ENCODE data around the gene APMAP.
A peak's percentile ranks its signal among the peaks of the same experiment; 100 is the strongest.
"Not testable (repeated sequence)": the region's sequence is repeated elsewhere in the genome, so short reads cannot be mapped to it uniquely, and the experiment has no call there.

APMAP gene

DNA sequence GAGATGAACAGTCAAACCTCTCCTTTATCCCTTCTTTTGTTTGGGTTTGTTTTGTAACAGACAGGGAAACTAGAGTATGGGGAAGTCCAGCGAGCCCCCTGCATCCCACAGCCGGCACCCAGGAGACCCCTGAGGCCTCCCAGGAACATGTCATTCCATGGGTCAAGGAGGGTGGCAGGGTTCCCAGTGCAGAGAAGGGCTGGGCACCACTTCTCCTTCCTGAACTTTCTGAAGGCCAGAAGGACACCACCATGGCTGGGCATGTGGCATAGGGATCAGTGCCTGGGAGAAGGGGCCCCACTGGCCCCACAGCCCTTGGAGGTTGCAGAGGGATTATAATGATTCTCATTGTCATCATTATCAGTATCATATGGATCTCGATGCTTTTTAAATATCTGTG, 57.4 kb downstream of the APMAP start:
- no peak for DNase-seq (ENCODE audit: low read depth in 2 of 2, low spot score in 1 of 2)

DNA sequence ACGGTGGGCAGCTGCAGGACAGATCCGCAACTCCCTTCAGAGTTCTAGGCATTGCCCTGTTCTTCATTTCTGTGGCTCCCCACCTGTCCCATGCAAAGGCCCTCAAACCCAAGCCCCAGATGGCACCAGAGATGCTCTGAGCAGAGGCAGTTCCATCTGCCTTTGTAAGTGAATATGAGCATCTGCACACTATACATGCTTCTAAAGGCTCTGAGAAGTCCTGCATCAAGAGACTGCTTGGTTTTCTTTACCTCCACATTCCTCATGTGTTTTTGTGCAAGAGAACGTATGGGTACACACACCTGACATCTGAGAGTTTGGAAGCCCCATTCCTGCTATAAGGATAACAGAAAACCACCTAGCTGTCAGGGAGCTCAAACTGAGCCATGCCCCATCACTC, 57.8 kb downstream of the APMAP start:
- DNase-seq (ENCODE audit: low read depth in 2 of 2, low spot score in 1 of 2): no peak

DNA sequence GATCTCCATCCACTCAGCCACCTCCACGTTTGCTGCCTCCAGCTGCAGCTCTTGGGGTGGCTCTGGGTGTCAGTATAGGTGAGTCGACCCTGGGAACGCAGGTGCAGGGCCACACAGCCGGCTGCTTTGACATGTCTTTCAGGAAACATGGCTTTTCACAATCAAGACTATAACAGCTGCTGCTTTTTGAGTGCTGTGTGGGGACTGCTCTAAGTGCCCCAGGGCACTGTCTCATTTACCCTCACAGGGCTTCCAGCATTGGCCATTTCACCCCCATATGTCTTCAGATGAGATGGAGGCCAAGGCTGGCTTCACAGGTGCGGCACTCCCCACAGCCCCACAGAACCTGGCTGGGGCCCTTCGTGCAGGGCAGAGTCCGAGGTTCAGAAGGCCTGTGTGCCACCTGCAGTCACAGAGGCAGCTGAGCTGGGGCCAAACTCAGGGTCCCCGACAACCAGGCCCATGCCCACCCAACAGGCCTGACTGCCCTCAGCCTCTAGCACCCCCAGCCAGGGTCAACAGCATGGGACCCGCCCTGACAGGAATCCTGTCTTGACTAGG, 58.4 kb downstream of the APMAP start:
- no peak for DNase-seq (ENCODE audit: low read depth in 2 of 2, low spot score in 1 of 2)

DNA sequence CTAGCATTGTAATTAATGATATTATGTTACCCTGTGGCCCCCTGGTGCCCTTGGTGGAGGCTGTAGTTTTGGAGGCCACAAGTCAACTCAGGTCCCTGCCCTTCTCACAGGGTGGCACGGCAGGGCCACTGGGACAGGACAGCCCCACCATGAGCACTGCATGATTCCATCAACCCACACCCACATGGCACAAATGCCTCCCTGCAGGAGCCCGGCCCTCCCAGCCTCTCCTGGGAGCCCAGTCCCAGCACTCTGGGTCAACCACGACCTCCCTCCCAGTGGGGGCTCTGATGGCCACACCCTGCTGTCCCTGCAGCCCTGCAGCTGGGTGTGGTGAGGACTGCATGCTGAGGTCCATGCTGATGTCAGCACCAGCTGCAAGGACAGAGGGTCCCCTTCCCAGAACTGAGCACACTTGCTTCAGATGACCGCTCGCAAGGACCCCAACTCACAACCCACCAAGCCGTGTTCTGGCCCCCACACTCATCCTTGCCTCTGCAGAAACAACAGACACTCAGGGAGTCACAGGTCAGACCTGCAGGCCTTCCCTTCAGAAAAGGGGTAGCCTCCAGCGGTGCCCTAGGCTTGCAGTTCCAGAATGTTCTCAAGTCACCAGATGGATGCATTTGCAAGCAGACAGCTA, 59.2 kb downstream of the APMAP start:
- DNase-seq (ENCODE audit: low read depth in 2 of 2, low spot score in 1 of 2): no peak

DNA sequence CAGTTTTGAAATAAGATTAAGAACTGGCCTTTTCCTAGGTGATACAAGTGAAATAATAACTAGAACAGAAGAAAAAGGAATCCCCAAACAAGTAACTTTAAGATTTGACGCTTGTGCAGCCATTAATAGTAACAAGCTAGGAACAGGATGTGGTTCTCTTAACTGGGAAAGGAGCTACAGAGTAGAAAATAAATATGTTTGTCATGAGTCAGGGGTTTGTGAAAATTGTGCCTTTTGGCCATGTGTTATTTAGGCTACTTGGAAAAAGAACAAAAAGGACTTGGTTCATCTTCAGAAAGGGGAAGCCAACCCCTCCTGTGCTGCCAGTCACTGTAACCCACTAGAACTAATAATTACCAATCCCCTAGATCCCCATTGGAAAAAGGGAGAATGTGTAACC, 60.7 kb downstream of the APMAP start:
- DNase-seq (ENCODE audit: low read depth in 2 of 2, low spot score in 1 of 2): not testable (repeated sequence)

DNA sequence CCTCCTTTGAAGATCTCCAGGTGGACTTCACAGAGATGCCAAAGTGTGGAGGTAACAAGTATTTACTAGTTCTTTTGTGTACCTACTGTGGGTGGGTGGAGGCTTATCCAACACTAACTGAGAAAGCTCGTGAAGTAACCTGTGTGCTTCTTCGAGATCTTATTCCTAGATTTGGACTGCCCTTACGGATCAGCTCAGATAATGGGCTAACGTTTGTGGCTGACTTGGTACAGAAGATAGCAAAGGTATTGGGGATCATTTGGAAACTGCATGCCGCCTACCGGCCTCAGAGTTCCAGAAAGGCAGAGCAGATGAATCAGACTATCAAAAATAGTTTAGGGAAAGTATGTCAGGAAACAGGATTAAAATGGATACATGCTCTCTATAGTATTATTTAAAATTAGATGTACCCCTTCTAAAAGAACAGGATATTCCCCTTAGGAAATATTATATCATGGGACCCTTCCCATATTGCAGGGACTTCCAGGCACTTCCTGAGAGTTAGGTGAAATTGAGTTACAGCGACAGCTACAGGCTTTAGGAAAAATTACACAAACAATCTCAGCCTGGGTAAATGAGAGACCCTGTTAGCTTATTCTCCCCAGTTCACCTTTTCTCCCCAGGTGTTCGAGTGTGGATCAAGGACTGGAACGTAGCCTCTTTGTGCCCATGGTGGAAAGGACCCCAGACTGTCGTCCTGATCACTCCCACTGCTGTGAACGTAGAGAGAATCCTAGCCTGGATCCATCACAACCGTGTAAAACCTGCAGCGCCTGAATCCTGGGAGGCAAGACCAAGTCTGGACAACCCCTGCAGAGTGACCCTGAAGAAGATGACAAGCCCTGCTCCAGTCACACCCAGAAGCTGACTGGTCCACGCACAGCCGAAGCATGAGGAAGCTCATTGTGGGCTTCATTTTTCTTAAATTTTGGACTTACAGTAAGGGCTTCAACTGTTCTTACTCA, 61.5 kb downstream of the APMAP start:
- DNase-seq (ENCODE audit: low read depth in 2 of 2, low spot score in 1 of 2): not testable (repeated sequence)

DNA sequence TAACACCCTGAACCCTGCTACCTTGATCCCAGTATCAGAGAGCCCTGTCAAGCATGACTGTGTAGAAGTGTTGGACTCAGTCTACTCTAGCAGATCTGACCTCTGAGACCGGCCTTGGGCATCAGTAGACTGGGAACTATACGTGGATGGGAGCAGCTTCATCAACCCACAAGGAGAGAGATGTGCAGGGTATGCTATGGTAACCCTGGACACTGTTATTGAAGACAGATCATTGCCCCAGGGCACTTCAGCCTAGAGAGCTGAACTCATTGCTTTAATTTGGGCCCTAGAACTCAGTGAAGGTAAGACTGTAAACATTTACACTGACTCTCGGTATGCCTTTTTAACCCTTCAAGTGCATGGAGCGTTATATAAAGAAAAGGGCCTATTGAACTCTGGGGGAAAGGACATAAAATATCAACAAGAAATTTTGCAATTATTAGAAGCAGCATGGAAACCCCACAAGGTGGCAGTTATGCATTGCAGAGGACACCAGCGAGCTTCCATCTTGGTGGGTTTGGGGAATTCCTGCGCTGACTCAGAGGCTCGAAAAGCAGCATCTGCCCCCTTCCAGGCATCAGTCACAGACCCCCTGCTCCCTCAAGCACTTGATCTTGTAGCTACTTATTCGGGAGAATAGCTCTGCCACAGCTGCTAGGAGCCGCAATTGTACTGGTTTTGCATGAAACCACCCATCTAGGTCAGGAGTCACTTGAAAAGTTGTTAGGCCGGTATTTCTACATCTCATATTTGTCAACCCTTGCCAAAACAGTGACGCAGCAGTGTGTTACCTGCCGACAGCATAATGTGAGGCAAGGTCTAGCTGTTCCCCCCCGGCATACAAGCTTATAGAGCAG, 62.5 kb downstream of the APMAP start:
- not testable (repeated sequence) for DNase-seq (ENCODE audit: low read depth in 2 of 2, low spot score in 1 of 2)

DNA sequence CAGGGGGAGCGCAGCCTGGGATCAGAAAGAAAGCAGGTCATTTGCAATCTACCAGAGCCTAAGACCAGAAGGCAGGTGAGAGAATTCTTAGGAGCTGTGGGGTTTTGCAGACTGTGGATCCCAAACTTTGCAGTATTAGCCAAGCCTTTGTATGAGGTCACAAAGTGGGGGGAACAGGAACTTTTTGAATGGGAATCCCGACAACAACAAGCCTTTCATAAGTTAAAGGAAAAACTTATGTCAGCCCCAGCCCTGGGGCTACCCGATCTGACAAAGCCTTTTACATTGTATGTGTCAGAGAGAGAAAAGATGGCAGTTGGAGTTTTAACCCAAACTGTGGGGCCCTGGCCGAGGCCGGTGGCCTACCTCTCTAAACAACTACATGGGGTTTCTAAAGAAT, 63.3 kb downstream of the APMAP start:
- not testable (repeated sequence) for DNase-seq (ENCODE audit: low read depth in 2 of 2, low spot score in 1 of 2)

DNA sequence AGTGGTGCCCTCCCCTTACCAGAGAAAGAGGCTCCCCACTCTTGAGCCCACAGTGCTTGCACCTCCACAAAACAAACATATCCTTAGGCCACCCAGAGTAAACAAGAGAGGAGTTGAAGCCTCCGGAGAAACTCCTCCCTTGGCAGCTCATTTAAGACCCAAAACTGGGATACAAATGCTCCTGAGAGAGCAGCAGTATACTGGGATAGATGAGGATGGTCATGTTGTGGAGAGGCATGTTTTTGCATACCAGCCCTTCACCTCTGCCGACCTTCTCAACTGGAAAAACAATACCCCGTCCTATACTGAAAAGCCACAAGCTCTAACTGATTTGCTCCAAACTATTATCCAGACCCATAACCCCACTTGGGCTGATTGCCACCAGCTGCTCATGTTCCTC, 71.8 kb downstream of the APMAP start:
- DNase-seq (ENCODE audit: low read depth in 2 of 2, low spot score in 1 of 2): not testable (repeated sequence)

DNA sequence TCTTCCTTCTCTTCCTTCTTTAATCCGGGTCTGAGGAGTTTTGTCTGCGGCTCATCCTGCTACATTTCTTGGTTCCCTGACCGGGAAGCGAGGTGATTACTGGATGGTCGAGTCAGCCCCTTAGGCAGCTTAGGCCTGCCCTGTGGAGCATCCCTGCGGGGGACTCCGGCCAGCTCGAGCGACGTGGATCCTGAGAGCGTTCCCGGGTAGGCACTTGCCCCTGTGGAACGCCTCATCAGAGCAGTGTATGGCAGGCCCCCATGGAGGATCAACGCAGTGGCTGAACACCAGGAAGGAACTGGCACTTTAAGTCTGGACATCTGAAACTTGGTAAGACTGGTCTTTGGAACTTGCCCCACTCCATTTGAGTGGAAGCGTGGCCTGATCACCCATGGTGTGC, 72.9 kb downstream of the APMAP start:
- not testable (repeated sequence) for DNase-seq (ENCODE audit: low read depth in 2 of 2, low spot score in 1 of 2)

DNA sequence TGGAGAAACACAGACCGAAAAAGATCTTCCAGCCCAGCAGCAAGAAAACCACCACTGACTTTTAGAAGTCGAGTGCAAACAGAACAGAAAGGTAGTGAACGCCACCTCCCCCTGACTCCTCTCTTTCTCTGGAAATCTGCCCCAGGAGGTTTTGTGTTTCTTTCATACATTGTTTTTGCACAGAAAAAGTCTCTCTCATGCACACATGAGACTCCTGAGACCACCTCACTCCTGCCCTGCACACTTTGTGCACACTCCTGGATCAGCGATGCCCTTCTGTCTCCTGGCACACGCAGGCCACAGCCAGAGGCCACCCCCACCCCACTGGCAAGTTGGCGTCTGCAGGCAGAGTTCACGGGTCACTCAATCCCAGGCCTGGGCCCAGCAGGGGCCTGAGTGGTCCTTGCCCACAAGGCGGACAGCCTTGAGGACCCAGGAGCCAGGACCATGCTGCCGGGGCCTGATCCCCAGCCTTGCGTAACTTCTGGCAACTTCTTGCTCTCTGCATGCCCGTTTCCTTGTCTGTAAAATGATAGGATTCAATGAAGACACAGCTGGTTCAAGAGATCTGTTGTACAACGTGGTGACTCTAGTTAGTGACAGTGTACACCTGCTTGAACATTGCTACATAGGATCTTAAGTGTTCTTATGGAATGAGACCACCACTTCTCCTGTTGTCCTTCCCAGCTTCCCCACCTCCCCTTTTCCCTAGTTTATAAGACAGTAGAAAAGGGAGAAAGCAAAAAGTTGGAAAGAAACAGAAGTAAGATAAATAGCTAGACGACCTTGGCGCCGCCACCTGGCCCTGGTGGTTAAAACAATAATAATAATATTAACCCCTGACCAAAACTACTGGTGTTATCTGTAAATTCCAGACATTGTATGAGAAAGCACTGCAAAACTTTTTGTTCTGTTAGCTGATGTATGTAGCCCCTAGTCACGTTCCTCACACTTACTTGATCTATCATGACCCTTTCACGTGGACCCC, 73.7 kb downstream of the APMAP start:
- DNase-seq (ENCODE audit: low read depth in 2 of 2, low spot score in 1 of 2): no peak

DNA sequence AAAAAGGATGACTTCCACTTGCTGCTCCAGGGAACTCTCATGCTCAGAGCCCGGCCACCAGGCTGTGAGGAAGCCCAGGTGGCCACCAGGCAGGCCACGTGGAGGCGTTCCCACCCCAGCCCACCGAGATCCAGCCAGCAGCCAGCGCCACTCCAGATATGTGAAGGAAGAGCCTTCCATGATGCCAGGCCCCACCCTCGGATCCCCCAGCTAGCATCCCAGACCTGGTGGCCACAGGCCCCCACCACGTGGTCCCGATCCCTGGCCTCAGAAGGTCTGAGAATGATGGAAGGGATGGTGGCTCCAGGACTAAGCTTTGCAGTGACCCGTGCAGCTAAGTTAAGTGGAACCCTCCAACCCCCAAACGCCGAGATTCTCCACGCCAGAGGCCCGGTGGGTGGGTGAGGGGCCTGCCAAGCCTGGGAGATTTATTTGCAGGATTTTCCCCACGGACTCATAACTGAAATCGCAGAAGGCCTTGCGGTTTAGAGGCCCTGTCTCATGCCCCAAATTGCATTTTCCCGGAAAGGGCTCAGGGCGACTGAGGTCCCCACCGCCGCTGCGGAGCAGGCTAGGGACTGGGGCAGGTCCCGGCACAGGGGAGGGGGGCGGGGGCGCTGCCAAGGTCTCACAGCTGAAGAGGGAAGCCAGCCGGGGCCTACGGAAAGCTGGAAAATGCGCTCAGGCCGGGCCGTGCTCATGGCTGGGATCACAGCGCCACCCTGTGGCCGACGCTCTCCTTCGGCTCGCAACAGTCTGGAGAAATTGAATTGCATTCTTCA, 74.6 kb downstream of the APMAP start:
- peak in 1 of 2 donors; percentile 14 for DNase-seq (ENCODE audit: low read depth in 2 of 2, low spot score in 1 of 2)

DNA sequence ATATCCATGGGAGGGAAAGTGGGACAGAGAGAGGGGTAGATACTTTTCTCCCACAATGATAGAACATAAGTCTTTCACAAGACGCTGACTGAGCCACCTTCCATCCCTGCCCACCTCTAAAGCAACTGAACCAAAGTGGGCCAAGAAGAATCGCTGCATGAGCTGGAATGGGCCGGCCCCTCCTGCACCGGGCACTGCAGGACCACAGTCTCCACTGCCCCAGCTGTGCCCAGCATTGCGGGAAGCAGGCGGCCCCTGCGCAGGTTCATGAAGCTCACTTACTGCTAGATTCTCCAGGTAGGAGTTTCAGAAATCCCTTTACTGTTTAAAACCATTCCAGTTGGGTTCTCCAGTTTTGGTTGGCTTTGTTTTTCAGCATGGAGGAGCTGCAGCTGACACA, 75.5 kb downstream of the APMAP start:
- no peak for DNase-seq (ENCODE audit: low read depth in 2 of 2, low spot score in 1 of 2)

DNA sequence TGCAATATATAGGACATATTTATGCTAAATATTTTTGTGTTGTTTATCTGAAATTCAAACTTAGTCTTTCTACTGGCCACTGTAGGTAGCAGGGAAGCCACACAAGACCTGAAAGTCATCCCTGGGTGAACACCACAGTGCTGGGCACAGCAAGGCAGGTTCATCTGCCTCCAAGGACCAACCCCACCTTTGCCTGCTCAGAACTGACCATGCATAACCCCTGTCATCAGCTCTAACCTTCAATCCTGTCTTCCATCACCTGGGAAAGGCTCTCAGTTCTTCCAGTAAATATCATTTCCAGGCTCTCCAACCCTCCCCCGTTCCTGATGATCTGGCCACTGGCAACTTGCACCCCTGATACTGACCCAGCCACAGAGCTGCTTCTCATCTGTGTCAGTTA, 76.1 kb downstream of the APMAP start:
- DNase-seq (ENCODE audit: low read depth in 2 of 2, low spot score in 1 of 2): no peak

DNA sequence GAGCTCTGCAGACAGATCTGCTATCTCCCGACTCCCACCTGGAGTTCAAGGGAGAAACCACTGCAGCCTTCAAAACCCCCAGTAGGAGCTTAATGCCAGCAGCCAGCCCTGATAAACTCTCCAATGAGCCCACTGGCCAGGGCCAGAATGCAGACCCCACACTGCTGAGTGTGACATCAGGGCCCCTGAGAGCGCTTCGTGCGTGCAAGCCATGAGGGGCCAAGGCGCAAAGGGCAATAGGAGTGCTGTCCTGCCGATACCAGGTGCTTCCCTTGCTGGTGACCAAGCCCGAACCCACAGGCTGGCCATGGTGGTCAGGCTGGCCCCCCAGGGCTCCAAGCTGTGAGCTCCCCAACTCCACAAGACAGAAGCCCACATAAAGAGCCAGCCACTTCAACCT, 76.7 kb downstream of the APMAP start:
- DNase-seq (ENCODE audit: low read depth in 2 of 2, low spot score in 1 of 2): no peak

DNA sequence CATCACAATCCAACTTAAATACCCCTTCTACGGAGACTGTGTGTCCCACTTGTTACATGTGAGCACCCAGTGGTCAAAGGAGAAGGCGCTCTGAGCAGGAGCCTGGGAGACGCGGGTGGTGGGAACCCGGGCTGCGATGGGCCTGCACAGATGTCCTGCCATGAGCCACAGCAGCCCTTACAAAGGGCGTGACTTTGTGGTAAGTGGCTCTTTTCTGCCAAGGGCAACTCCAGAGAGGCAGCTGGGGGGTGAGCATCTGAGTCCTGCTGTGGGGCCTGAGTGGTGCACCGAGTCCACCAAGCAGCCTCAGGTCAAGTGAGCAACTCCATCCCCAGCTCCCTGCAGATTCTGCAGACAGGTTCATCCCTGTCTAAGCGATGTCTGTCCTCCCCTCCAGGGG, 77.1 kb downstream of the APMAP start:
- no peak for DNase-seq (ENCODE audit: low read depth in 2 of 2, low spot score in 1 of 2)

DNA sequence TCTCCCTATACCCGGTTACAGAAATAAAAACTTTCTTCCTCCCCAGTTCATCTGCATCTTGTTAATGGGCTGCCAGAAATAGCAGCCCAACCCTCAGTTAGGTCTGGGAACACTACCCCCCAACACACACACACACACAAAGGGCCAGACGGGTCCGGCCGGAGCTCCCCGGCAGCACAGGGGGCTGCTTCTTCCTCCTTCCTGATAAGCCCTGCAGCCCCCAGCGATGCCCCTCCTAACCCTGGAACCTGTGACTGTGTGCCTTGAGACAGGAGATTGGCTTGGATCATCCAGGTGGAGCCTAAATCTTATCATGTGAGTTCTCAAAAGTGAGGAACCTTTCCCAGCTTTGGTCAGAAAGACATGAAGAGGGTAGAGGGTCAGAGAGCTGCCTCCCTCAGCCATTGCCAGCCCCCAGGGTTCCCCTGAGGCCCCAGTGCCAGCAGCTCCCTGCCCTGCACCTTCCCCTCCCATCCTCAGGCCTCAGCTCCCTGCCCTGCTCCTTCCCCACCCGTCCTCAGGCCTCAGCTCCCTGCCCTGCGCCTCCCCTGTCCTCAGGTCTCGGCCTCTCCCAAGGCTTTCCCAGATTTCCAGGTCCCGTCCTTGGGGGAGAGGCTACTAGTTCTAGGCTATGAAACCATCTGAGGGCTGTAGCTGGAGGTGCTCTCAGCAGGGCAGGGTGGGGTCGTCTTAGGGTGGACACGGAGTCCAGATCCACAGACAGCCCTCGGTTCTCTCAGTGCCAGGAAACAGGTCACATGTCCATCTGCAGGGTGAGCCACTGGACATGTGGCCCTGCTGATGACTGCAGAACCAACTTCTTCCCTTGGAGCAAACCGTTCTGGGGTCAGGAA, 77.9 kb downstream of the APMAP start:
- DNase-seq (ENCODE audit: low read depth in 2 of 2, low spot score in 1 of 2): no peak

DNA sequence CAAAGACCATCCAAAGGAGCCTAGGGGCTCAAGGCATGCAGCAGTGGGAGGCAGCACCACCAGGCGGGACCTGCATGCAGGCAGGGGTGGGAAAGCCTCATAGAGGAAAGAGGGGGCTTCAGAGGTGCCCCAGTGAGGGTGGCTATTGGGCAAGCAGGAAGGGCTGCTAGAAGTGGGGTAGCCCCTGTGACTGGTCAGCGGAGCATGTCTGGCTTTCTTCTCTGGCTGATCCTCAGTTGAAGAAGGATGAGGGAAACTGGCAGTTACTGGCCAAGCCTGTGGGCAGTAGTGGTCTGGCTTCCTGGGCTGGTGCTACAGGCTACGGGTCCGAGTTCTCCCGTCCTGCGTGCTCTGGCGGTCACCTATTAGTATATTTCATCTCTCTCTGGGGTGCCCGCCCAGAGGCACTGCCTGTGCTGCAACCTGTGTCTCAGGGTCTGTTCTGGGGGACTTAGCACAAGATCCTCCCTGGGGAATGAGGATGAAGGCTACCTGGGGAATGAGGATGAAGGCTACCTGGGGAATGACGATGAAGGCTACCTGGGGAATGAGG, 79.4 kb downstream of the APMAP start:
- no peak for DNase-seq (ENCODE audit: low read depth in 2 of 2, low spot score in 1 of 2)
